NCI-H2196 (cell line): Measurements from ENCODE around the gene FAM50B.

ENCODE experiments used
- DNase-seq: peaks from one replicate; lab custom pipeline; 2025; ENCODE audit not compliant: unreplicated experiment; lab: John Stamatoyannopoulos, UW

Gene FAM50B

DNA sequence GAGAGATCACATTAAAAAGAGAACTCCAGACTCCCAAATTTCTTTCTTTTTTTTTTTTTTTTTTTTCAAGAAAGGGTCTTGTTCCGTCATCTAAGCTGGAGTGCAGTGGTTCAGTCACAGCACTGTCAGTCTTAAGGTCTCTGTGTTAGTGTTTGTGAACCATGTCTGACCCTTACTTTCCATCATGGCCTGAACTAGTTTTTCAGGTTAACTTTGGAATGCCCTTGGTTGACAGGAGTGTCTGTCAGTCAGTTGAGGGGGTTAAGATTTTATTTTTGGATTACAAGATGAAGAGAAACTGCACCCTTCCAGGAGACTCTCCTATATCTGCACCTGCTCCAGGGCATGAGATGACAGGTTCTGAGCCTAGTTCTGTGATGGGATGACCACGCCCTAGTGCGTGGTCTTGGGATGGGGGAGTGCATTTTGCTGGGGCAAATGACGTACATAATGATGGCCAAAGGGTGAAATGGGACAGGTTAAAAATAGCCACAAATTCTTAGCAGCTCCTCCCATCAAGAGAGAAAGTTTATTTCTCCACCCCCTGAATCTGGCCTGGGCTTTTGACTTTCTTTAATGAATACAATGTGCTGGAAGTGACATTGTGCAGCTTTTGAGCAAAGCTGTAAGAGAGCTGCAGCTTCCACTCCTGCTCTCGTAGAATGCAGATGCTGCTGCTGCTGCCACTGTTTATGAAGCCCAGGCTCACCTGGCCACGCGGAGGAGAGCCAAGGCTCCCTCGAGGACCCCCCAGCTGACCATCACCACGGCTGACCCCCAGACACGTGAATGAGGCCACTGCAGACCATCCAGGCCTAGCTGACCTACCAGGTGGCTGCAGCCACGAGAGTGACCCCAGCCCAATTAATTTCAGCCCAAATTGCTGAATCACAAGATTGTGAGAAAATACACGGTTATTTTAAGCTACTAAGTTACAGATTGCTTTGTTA lies 29.7 kb upstream of the FAM50B start:
- DNase-seq, result no peak

DNA sequence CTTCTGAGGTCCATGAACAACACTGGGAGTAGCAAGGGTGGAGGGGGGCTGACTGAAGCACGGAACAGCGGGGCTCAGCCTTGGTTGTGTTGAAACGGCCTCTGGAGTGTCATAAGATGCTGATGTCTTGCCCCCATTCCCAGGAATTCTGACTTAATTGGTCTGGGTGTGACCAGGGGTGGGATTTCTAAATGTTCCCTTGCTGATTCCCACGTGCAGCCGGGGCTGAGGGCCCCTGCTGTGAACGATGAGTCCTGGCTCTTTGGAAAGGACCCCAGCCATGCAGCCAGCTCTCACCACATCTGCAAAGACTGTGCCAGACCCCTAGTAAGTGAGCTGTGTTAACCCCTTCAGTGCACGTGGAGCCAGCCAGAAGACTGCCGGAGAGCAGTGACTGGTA lies 28.6 kb upstream of the FAM50B start:
- DNase-seq, result no peak

GRCh38 chr6:3822747-3823445 lies 26.3 kb upstream of the FAM50B start:
- DNase-seq, result no peak

DNA sequence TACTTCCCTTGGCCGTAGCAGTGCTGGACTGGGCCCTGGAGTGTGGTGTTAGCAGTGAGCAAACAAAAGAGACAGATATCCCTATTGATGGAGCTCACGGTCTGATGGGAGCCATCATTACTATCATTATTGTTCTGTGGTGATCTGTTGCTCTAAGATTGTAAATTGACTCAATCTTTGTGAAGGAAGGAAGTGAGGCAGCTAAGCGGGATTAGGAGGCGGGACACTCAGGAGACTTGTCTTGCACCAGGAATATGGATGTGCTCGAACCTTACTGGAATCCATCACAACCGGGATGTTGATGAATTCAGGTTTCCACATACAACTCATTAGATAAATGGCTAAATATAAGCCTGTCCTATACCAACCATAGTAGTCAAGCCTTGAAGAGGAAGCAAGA lies 25.5 kb upstream of the FAM50B start:
- DNase-seq, result no peak

GRCh38 chr6:3825331-3825831 lies 23.8 kb upstream of the FAM50B start:
- DNase-seq, result no peak

GRCh38 chr6:3825851-3826581 lies 23.2 kb upstream of the FAM50B start:
- peak; percentile 38 for DNase-seq

- DNase-seq, result no peak
These were observed 19.9 kb upstream of the FAM50B start for GRCh38 chr6:3829285-3829684.

DNA sequence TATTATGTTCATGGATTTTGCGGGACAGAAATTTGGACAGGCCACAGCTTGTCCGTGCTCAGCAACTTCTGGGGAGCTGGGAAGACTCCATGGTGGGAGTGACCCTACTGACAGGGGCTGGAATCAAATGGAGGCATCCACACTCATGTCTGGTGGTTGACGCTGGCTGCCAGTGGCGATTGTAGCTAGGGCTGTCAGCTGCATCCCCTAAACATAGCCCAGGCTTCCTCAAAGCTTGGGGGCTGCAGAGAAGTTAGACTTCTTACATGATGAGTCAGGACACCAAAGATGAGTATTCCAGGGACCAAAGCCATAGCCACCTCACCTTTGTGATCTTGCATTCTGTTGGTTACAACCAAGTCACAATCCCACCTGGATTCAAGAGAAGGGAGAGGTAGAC lies 18.4 kb upstream of the FAM50B start:
- no peak for DNase-seq

- DNase-seq, result no peak
These were observed 17.2 kb upstream of the FAM50B start for GRCh38 chr6:3831761-3832530.

GRCh38 chr6:3835055-3835731 lies 14.0 kb upstream of the FAM50B start:
- no peak for DNase-seq

DNA sequence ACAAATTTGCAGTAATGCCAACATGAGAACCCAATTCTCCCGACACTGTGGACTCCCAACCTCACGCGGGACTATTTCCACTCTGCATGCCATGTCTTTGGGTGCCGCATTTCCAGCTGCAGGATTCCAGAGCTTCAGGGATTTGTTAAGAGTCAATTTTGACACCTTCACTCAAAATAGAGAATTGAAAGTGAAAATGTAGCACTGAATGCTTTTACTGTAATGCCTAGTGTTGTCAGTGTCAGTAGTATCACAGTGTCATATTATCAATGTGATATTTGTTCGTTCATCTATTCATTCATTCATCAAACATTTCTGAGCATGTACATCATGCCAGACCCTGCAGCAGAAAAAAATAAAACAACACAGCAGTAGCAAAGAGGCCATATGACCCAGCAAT lies 13.4 kb upstream of the FAM50B start:
- DNase-seq, result no peak

GRCh38 chr6:3836566-3836965 lies 12.6 kb upstream of the FAM50B start:
- DNase-seq, result no peak

DNA sequence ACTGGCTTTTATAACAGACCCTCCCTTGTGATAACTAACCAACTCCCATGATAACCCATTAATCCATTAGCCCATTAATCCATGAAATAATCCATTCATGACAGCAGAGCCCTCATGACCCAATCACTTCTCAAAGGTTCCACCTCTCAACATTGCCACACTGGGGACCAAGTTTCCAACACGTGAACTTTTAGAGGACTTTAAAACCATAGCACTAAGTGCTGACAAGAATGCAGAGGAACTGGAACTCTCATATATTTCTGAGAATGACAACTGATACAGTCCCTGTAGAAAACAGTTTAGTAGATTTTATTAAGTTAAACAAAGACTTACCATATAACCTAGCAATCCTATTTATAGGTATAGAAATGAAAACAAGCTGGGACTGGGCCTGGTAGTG lies 11.4 kb upstream of the FAM50B start:
- no peak for DNase-seq

DNA sequence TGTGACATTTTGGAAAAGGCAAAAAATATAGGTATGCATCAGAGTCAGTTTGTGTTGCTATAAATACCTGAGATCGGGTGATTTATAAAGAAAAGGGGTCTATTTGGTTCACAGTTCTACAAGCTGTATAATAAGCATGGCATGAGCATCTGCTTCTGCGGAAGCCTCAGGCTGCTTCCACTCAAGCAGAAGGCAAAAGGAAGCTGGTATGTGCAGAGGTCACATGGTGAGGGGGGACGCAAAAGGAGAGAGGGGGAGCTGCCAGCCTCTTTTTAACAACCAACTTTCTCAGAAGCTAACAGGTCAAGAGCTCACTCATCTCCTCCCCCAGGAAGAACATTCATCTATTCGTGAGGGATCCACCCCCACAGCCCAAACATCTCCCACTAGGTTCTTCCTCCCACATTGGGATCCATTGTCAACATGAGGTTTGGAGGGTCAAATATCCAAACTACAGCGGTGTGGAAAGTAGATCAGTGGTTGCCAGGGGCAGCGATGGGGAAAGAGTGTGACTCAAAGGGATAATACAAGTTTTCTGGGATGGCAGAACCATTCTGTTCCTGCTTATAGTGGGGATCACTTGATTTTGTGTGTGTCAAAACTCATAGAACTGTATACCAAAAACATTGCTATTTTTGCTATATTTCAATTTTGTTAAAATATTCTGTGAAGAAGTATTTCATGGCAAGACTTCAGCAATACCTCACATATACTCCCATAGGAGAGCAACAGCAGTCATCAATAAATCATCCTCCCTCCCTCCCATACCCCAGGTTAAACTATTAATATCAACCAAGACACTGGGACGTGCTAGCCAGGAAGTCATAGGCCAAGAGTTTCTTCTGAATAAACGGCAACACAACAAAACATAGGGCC lies 9.9 kb upstream of the FAM50B start:
- no peak for DNase-seq

- DNase-seq, result no peak
These were observed 8.1 kb upstream of the FAM50B start for GRCh38 chr6:3841066-3841454.

GRCh38 chr6:3841711-3842565 lies 7.2 kb upstream of the FAM50B start:
- DNase-seq, result no peak

DNA sequence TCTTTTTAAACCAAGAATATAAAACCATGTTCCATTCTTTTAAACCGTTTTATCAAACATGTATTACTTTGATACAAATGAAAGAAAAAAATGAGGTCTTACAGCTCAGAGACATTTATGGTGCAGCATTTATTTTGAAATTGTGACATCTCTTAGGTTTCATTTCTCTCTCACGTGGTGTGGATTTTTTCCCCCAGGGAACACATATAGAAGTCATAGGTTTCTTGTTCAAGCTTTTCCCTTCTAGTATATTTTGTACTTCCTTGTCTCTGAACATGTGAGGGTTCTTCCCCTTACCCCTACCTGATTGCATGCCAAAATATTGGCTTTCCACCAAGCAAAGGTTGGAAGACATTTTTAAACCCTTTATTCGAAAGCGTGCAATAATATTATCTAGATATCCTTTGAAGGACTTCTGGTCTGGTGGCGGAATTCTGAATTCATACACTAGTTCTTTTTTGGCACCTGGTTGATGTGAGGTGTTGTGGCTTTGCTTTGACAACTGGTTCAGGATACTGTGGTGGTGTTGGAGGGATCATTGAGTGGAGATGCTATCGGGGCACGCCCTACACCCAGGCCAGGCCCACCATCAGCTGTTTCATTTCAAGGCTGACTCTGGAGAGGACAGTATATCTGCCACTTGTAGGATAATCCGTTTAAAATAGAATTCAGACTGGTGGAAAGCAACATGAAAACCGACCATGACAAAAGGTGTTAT lies 5.6 kb upstream of the FAM50B start:
- DNase-seq, result no peak

GRCh38 chr6:3844097-3844463 lies 5.1 kb upstream of the FAM50B start:
- DNase-seq, result no peak
